Bronchial epithelial cell (primary cell): Measurements from ENCODE around the gene TMEM266. TPM values are rescaled to one million over a fixed set of nuclear protein-coding genes. Genes with fewer than 3 reads are reported as not detected.

Source experiments
- DNase-seq: peaks from one replicate; pipeline ENCODE4 v3.0.0-alpha.2; 2010; ENCODE audit warnings: low read depth
- FAIRE-seq: peaks from 2 replicates; lab custom pipeline; 2011; peaks lifted over from hg19 to GRCh38; lab: Jason Lieb, UNC
- H3K27me3 ChIP-seq: 2 replicates; pipeline ENCODE4 v1.5.1; 2011; ENCODE audit warnings: low read length; ENCODE audit not compliant: control insufficient read depth, insufficient read depth
- H3K36me3 ChIP-seq: 2 replicates; pipeline ENCODE4 v1.5.1; 2011; ENCODE audit warnings: low read length; ENCODE audit not compliant: control insufficient read depth, insufficient read depth
- H3K4me3 ChIP-seq: 2 replicates; pipeline ENCODE4 v1.5.1; 2011; ENCODE audit warnings: mild to moderate bottlenecking, low read depth, low read length, control low read depth
- CTCF ChIP-seq: IDR thresholded peaks from 2 replicates; pipeline ENCODE4 v1.5.1; 2011; ENCODE audit warnings: mild to moderate bottlenecking, moderate library complexity, low read length, control low read depth, inconsistent platforms; ENCODE audit not compliant: insufficient read depth, severe bottlenecking
- total RNA-seq: library from RNA; depleted of rRNA; stranded (reverse); fragments of >200 nt; gene quantifications from 2 replicates; pipeline ENCODE4 v1.2.1, GENCODE V29; 2014

TMEM266 gene
- total RNA-seq, 1 donor from 2014 or later, result under 0.01 TPM

GRCh38 chr15:76221085-76221767, 161.4 kb downstream of the TMEM266 start:
- Histone ChIP-seq H3K36me3 (peaks cover 7% of the 10 kb centered on the region), H3K27me3 (no peaks in the 10 kb centered on the region)

GRCh38 chr15:76222159-76222558, 162.4 kb downstream of the TMEM266 start:
- H3K27me3 ChIP-seq, result no peaks in the 10 kb centered on the region
- TF ChIP-seq CTCF, result no peak
- no peak overlapping the region for H3K4me3 ChIP-seq
- DNase-seq (no peak), FAIRE-seq (no peak)
- peaks cover 7% of the 10 kb centered on the region for H3K36me3 ChIP-seq

More at GRCh38 chr15:76221085-76221767, 161.4 kb downstream of the TMEM266 start:
- FAIRE-seq (no peak), DNase-seq (no peak)
- no peak overlapping the region for H3K4me3 ChIP-seq
- TF ChIP-seq CTCF, result no peak

- DNase-seq (no peak), FAIRE-seq (no peak)
- H3K4me3 ChIP-seq, result no peak overlapping the region
- TF ChIP-seq CTCF, result no peak
- no peaks in the 10 kb centered on the region for H3K27me3 ChIP-seq
- H3K36me3 ChIP-seq, result peaks cover 7% of the 10 kb centered on the region
These were observed 163.7 kb downstream of the TMEM266 start for GRCh38 chr15:76223521-76223920.

- FAIRE-seq, result no peak
- no peak for TF ChIP-seq CTCF
- no peak for DNase-seq
- no peak overlapping the region for H3K4me3 ChIP-seq
- H3K36me3 ChIP-seq, result peaks cover 7% of the 10 kb centered on the region
- no peaks in the 10 kb centered on the region for H3K27me3 ChIP-seq
These were observed 169.5 kb downstream of the TMEM266 start for GRCh38 chr15:76229266-76229665.

- FAIRE-seq (no peak), DNase-seq (no peak)
- Histone ChIP-seq H3K27me3 (no peaks in the 10 kb centered on the region), H3K4me3 (no peak overlapping the region), H3K36me3 (no peaks in the 10 kb centered on the region)
- no peak for TF ChIP-seq CTCF
These were observed 174.1 kb downstream of the TMEM266 start for GRCh38 chr15:76233921-76234320.
